ENCODE measurements around the gene ZNF195.
"Not testable (repeated sequence)": the region's sequence is repeated elsewhere in the genome, so short reads cannot be mapped to it uniquely, and the experiment has no call there.

DNA sequence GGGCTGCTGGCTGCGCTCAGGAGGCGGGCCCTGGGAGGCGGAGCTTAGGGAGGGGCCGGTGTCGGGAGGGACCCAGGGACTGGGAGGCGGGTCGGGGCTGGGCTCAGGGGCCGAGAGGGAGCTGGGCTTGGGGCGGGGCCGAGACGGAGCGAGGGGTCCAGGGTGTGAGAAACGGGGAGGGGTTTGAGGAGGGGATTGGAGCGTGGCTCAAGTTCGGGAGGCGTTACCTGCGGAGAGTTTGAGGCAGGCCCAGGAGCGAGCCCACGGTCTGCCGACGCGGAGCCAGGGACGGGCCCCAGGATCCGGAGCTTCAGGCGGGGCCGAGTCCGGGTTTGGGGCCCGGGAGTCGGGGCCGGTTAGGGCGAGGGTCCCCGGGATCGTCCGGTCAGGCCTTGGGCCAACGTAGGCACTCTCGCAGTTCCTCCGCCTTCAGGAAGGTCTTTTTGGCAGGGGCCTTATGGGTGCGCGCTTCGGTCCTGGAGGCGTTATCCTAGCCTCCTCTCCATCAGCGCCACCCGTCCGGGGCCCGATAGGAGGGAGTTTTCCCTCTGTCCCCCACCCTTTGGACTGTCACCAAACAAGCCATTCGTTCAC, 44.3 kb upstream of the ZNF195 start:
- not testable (repeated sequence) for TF ChIP-seq CTCF (IDR thresholded peaks at IDR 0.05)
- TF ChIP-seq POLR2A (IDR thresholded peaks at IDR 0.05), result peak in 1 of 2 donors; percentile 66

Data from thyroid gland (tissue), 4 donors.